H1 (cell line): Measurements from ENCODE around the gene RAD51B. TPM values are rescaled to one million over a fixed set of nuclear protein-coding genes. Genes with fewer than 3 reads are reported as not detected.

ENCODE experiments used
- CTCF ChIA-PET: fragments of 300-600 bp; sonication (Branson Sonifier 250); formaldehyde crosslinking; loops from one replicate; lab custom pipeline; 2021; ENCODE audit not compliant: partially characterized antibody; lab: Charles Lee
- POLR2A ChIA-PET: fragments of 300-600 bp; sonication (Branson Sonifier 250); formaldehyde crosslinking; loops from one replicate; lab custom pipeline; 2021; ENCODE audit warnings: inconsistent platforms; ENCODE audit not compliant: partially characterized antibody; lab: Charles Lee
- DNase-seq, 2 experiments: peaks; one replicate each; pipeline versions ENCODE4 v3.0.0 to v3.0.0-alpha.2; 2010 to 2022; ENCODE audit warnings: low spot score in 2 of 2, low read depth in 1 of 2, mixed read lengths in 1 of 2
- FAIRE-seq: peaks from 2 replicates; lab custom pipeline; 2011; peaks lifted over from hg19 to GRCh38; lab: Jason Lieb, UNC
- H2AFZ ChIP-seq: 2 replicates; pipeline ENCODE4 v1.8.1; 2012; ENCODE audit warnings: low read length, inconsistent platforms
- H2AK5ac ChIP-seq: 2 replicates; pipeline ENCODE4 v1.6.1; 2013; ENCODE audit warnings: low read depth, low read length
- H2BK120ac ChIP-seq: replicated peaks from 2 replicates; pipeline ENCODE3; 2013; ENCODE audit warnings: low read depth, low read length, inconsistent platforms
- H2BK12ac ChIP-seq: 2 replicates; pipeline ENCODE4 v1.6.1; 2013; ENCODE audit warnings: low read depth, low read length
- H2BK15ac ChIP-seq: 2 replicates; pipeline ENCODE4 v1.6.1; 2013; ENCODE audit warnings: low read length
- H2BK20ac ChIP-seq: 2 replicates; pipeline ENCODE4 v1.6.1; 2013; ENCODE audit warnings: low read length
- H2BK5ac ChIP-seq: 2 replicates; pipeline ENCODE4 v1.6.1; 2013; ENCODE audit warnings: low read depth, low read length
- H3K14ac ChIP-seq: 2 replicates; pipeline ENCODE4 v1.6.1; 2013; ENCODE audit warnings: inconsistent platforms; ENCODE audit not compliant: insufficient read length
- H3K18ac ChIP-seq: 2 replicates; pipeline ENCODE4 v1.6.1; 2013; ENCODE audit warnings: low read length; ENCODE audit errors: extremely low read depth
- H3K23ac ChIP-seq: 2 replicates; pipeline ENCODE4 v1.6.1; 2013; ENCODE audit warnings: inconsistent platforms; ENCODE audit not compliant: insufficient read length
- H3K23me2 ChIP-seq: 2 replicates; pipeline ENCODE4 v1.6.1; 2013; ENCODE audit warnings: low read depth, low read length
- H3K27ac ChIP-seq: 2 replicates; pipeline ENCODE4 v1.6.1; 2011; ENCODE audit warnings: low read depth, low read length, inconsistent platforms
- H3K27me3 ChIP-seq, 4 experiments: replicated peaks in 1 of 4; 1 replicate in 1 of 4; 2 replicates in 3 of 4; pipeline versions ENCODE4 v1.6.1 to v1.8.1; 2011 to 2013; ENCODE audit warnings: low read length in 3 of 4, mild to moderate bottlenecking in 3 of 4, inconsistent platforms in 2 of 4, mixed read lengths in 2 of 4, moderate library complexity in 1 of 4; ENCODE audit not compliant: control insufficient read depth in 3 of 4, insufficient read depth in 3 of 4; ENCODE audit errors: extremely low read depth in 1 of 4
- H3K36me3 ChIP-seq, 4 experiments: 2 replicates each; pipeline versions ENCODE4 v1.6.1 to v1.8.1; 2011 to 2013; ENCODE audit warnings: mild to moderate bottlenecking in 4 of 4, low read length in 3 of 4, moderate library complexity in 2 of 4, control low read depth in 1 of 4, inconsistent platforms in 1 of 4; ENCODE audit not compliant: insufficient read depth in 4 of 4, control insufficient read depth in 2 of 4
- H3K4ac ChIP-seq: replicated peaks from 2 replicates; pipeline ENCODE3; 2013; ENCODE audit warnings: low read length, low read depth, mixed read lengths, inconsistent platforms; ENCODE audit not compliant: insufficient read length
- H3K4me1 ChIP-seq, 4 experiments: replicated peaks in 1 of 4; 1 replicate in 1 of 4; 2 replicates in 3 of 4; pipeline versions ENCODE4 v1.6.1 to v1.8.1; 2011 to 2013; ENCODE audit warnings: low read length in 3 of 4, inconsistent platforms in 2 of 4, mixed read lengths in 1 of 4; ENCODE audit not compliant: insufficient read depth in 4 of 4, control insufficient read depth in 3 of 4
- H3K4me2 ChIP-seq, 2 experiments: 2 replicates each; pipeline versions ENCODE4 v1.6.1 to v1.8.1; 2011 to 2013; ENCODE audit warnings: low read depth in 2 of 2, low read length in 2 of 2, control low read depth in 1 of 2, inconsistent platforms in 1 of 2, mild to moderate bottlenecking in 1 of 2; ENCODE audit not compliant: insufficient read depth in 1 of 2
- H3K4me3 ChIP-seq, 4 experiments: fragments of 200-600, 300-600 bp in 1 of 4; sonication (generic), shearing (Covaris generic), sonication (Bioruptor Twin) in 1 of 4; 2 replicates each; pipeline versions ENCODE4 v1.5.1 to v1.8.1; 2011 to 2016; ENCODE audit warnings: low read length in 4 of 4, low read depth in 3 of 4, control low read depth in 2 of 4, inconsistent platforms in 2 of 4, mild to moderate bottlenecking in 2 of 4, mixed read lengths in 1 of 4, moderate library complexity in 1 of 4; ENCODE audit not compliant: insufficient read depth in 2 of 4; ENCODE audit errors: extremely low read depth in 1 of 4
- H3K56ac ChIP-seq: replicated peaks from 2 replicates; pipeline ENCODE3; 2013; ENCODE audit warnings: low read depth, mild to moderate bottlenecking, mixed read lengths, low read length, inconsistent platforms; ENCODE audit not compliant: insufficient read length
- H3K79me1 ChIP-seq: 2 replicates; pipeline ENCODE4 v1.6.1; 2013; ENCODE audit warnings: low read depth, low read length, control low read depth
- H3K79me2 ChIP-seq, 2 experiments: 2 replicates each; pipeline versions ENCODE4 v1.6.1 to v1.8.1; 2012 to 2013; ENCODE audit warnings: low read length in 2 of 2, mild to moderate bottlenecking in 2 of 2, inconsistent platforms in 1 of 2; ENCODE audit not compliant: insufficient read depth in 2 of 2, control insufficient read depth in 1 of 2
- H3K9ac ChIP-seq, 4 experiments: replicated peaks in 1 of 4; 1 replicate in 1 of 4; 2 replicates in 3 of 4; pipeline versions ENCODE4 v1.6.1 to v1.8.1; 2011 to 2013; ENCODE audit warnings: low read depth in 3 of 4, low read length in 3 of 4, control low read depth in 2 of 4, mild to moderate bottlenecking in 2 of 4, moderate library complexity in 2 of 4, inconsistent platforms in 1 of 4; ENCODE audit errors: extremely low read depth in 1 of 4
- H3K9me3 ChIP-seq, 2 experiments: 2 replicates each; pipeline versions ENCODE4 v1.6.1 to v1.8.1; 2012 to 2013; ENCODE audit warnings: mild to moderate bottlenecking in 2 of 2, moderate library complexity in 2 of 2, control low read depth in 1 of 2, inconsistent platforms in 1 of 2, low read depth in 1 of 2, low read length in 1 of 2, mixed read lengths in 1 of 2; ENCODE audit not compliant: insufficient read depth in 2 of 2
- H4K20me1 ChIP-seq, 2 experiments: replicated peaks in 1 of 2; 2 replicates each; pipeline versions ENCODE3 to v1.8.1; 2011 to 2013; ENCODE audit warnings: inconsistent platforms in 2 of 2, low read length in 2 of 2, mild to moderate bottlenecking in 1 of 2; ENCODE audit not compliant: insufficient read depth in 2 of 2, control insufficient read depth in 1 of 2
- H4K5ac ChIP-seq: 2 replicates; pipeline ENCODE4 v1.6.1; 2013; ENCODE audit warnings: low read length, low read depth, mixed read lengths, inconsistent platforms; ENCODE audit not compliant: insufficient read length
- H4K8ac ChIP-seq: 2 replicates; pipeline ENCODE4 v1.8.0; 2013; ENCODE audit warnings: mild to moderate bottlenecking, moderate library complexity, low read length, inconsistent platforms; ENCODE audit not compliant: insufficient read depth; ENCODE audit errors: extremely low read depth
- H4K91ac ChIP-seq: replicated peaks from 2 replicates; pipeline ENCODE3; 2013; ENCODE audit warnings: low read length, mixed read lengths, inconsistent platforms; ENCODE audit not compliant: insufficient read length
- CBX5 ChIP-seq: fragments of 300-800, 300-1000 bp; sonication (generic); IDR thresholded peaks from 2 replicates; pipeline ENCODE4 v1.7.1; 2016; ENCODE audit warnings: antibody characterized with exemption, low read length, low read depth
- CTCF ChIP-seq, 3 experiments: IDR thresholded peaks; 1 replicate in 2 of 3; 2 replicates in 1 of 3; pipeline versions ENCODE4 v1.5.1 to v1.6.1; 2011; ENCODE audit warnings: low read length in 3 of 3, mild to moderate bottlenecking in 3 of 3, inconsistent platforms in 2 of 3, low read depth in 1 of 3, moderate library complexity in 1 of 3; ENCODE audit not compliant: insufficient read depth in 1 of 3; ENCODE audit errors: control extremely low read depth in 1 of 3
- EP300 ChIP-seq, 2 experiments: IDR thresholded peaks; 1 replicate in 1 of 2; 2 replicates in 1 of 2; pipeline ENCODE4 v1.6.1; 2011 to 2012; ENCODE audit warnings: low read depth in 2 of 2, low read length in 2 of 2, mild to moderate bottlenecking in 2 of 2, borderline replicate concordance in 1 of 2, inconsistent platforms in 1 of 2, moderate library complexity in 1 of 2
- EZH2 ChIP-seq: fragments of 200-600 bp; sonication (generic); IDR thresholded peaks from 2 replicates; pipeline ENCODE4 v1.7.1; 2012; ENCODE audit warnings: low read depth, mild to moderate bottlenecking, moderate library complexity, low read length, inconsistent platforms; ENCODE audit not compliant: severe bottlenecking
- GABPA ChIP-seq: IDR thresholded peaks from 2 replicates; pipeline ENCODE4 v1.6.1; 2011; ENCODE audit warnings: mild to moderate bottlenecking, low read length, moderate library complexity, borderline replicate concordance; ENCODE audit not compliant: insufficient read depth
- GTF2F1 ChIP-seq: IDR thresholded peaks from 2 replicates; pipeline ENCODE4 v1.6.1; 2012; ENCODE audit warnings: low read depth, low read length, improper control_type of control experiment, borderline replicate concordance
- POLR2AphosphoS5 ChIP-seq: IDR thresholded peaks from 2 replicates; pipeline ENCODE4 v1.6.1; 2011; ENCODE audit warnings: low read depth, low read length
- SP4 ChIP-seq: IDR thresholded peaks from 2 replicates; pipeline ENCODE4 v1.6.1; 2012; ENCODE audit warnings: low read length, inconsistent platforms
- SRF ChIP-seq: IDR thresholded peaks from 2 replicates; pipeline ENCODE4 v1.6.1; 2011; ENCODE audit warnings: mild to moderate bottlenecking, low read depth, low read length, moderate library complexity
- TCF12 ChIP-seq: IDR thresholded peaks from 2 replicates; pipeline ENCODE4 v1.6.1; 2011; ENCODE audit warnings: low read depth, mild to moderate bottlenecking, low read length
- WGBS, 2 experiments: shearing (Covaris generic) in 1 of 2; methylation state at CpG; one replicate each; pipeline versions ENCODE4 v1.1.6 to v1.1.7; 2013 to 2015; ENCODE audit warnings: low lambda C conversion rate in 2 of 2, mixed read lengths in 2 of 2, inconsistent platforms in 1 of 2, low coverage in 1 of 2, missing lambda C conversion rate in 1 of 2; ENCODE audit not compliant: insufficient replicate concordance in 2 of 2, insufficient coverage in 1 of 2, insufficient read length in 1 of 2; ENCODE audit errors: extremely low coverage in 1 of 2, missing lambda C conversion rate in 1 of 2; 5-methylcytosine and 5-hydroxymethylcytosine counted together
- polyA plus RNA-seq, 7 experiments: library from polyadenylated mRNA; depleted of rRNA in 3 of 7; stranded (reverse) in 5 of 7; unstranded in 2 of 7; fragments of >200 nt in 5 of 7; fragments of 200-250 nt in 2 of 7; gene quantifications; 1 replicate in 5 of 7; 2 replicates in 1 of 7; 4 replicates in 1 of 7; pipeline versions ENCODE4 v1.2.1 to v1.2.3, GENCODE V29; 2011 to 2013; ENCODE audit warnings: missing spikeins in 2 of 7, mixed read lengths in 2 of 7
- total RNA-seq: library from RNA; stranded (reverse); fragmentation: NEBNext Ultra II Directional; extraction: Animal tissue kit (Norgen Biotek cat#: 25700); gene quantifications from 2 replicates; pipeline ENCODE4 v1.2.1, GENCODE V29; 2021
- TF ChIP-seq, protein P1 (sequence below): IDR thresholded peaks from 2 replicates; pipeline ENCODE4 v1.6.1; 2012; ENCODE audit warnings: inconsistent platforms

Gene RAD51B
- total and polyA plus RNA-seq, 2 of the 8 experiments (the other 6 are each of a cell fraction or from before 2014, with no cell fraction given) = 3.9 to 14.9 TPM

DNA sequence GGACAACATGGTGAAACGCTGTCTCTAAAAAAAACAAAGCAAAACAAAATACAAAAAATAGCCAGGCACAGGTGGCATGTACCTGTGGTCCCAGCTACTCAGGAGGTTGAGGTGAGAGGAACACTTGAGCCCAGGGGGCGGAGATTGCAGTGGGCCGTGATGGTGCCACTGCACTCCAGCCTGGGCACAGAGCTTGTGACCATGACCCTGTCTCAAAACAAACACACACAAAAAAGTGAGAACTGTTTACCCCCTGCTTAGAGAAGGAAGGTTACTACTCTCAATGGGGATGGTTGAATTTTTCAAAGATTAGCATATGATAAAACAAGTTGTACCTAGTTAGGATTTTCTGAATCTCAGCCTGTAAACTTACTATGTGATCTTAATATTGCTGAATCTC is 905.3 kb downstream of the RAD51B start:
- TF ChIP-seq EP300 (IDR thresholded peaks at IDR 0.05; ENCODE audit: borderline replicate concordance in 1 of 2, low read depth in 2 of 2, low read length in 2 of 2) (no peak), CTCF (IDR thresholded peaks at IDR 0.05; ENCODE audit: control extremely low read depth in 1 of 3, insufficient read depth in 1 of 3, low read depth in 1 of 3, low read length in 3 of 3) (no peak), TCF12 (no peak), SRF (no peak), POLR2AphosphoS5 (no peak), SP4 (no peak), CBX5 (no peak), GABPA (no peak), EZH2 (no peak), GTF2F1 (no peak)
- TF ChIP-seq, protein P1, sequence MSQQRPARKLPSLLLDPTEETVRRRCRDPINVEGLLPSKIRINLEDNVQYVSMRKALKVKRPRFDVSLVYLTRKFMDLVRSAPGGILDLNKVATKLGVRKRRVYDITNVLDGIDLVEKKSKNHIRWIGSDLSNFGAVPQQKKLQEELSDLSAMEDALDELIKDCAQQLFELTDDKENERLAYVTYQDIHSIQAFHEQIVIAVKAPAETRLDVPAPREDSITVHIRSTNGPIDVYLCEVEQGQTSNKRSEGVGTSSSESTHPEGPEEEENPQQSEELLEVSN = no peak
- H3K4me3 ChIP-seq = no peak overlapping the region
- no peak overlapping the region for H4K8ac ChIP-seq
- H2BK12ac ChIP-seq = no peak overlapping the region
- no peaks in the 10 kb centered on the region for H3K79me2 ChIP-seq
- H3K4me1 ChIP-seq = peaks cover 0 to 3% (median 1%) of the 10 kb centered on the region in 4 experiments; a peak in 2 of 7 replicates
- H4K20me1 ChIP-seq = no peaks in the 10 kb centered on the region
- ChIA-PET CTCF (interaction anchor here (0.8 to 2.7 kb wide), 3 partner anchors 50 to 427 kb away, joined by 3 to 6 read pairs (median 3); no protein-coding TSS in a partner anchor), POLR2A (no interaction called here)
- WGBS, 2 experiments = 89% methylated on average over 3 of the region's 3 CpGs; no CpG with 5 or more reads in 1 of the 2 experiments
- no peaks in the 10 kb centered on the region; the same call in 1 of the 2 replicates for H3K23me2 ChIP-seq
- FAIRE-seq (no peak), DNase-seq (no peak)
- H3K9ac ChIP-seq = no peak overlapping the region
- no peaks in the 10 kb centered on the region for H3K36me3 ChIP-seq
- no peaks in the 10 kb centered on the region for H3K27me3 ChIP-seq
- no peak overlapping the region for H2BK15ac ChIP-seq
- no peaks in the 10 kb centered on the region for H3K9me3 ChIP-seq
- no peaks in the 10 kb centered on the region for H3K79me1 ChIP-seq
- H3K14ac ChIP-seq = no peak overlapping the region
- no peak overlapping the region for H3K4me2 ChIP-seq
- no peak overlapping the region for H2AK5ac ChIP-seq
- no peak overlapping the region for H3K27ac ChIP-seq
- no peak overlapping the region for H3K18ac ChIP-seq
- H3K56ac ChIP-seq = no peak overlapping the region
- H2AFZ ChIP-seq = no peak overlapping the region
- H3K23ac ChIP-seq = no peak overlapping the region
- no peak overlapping the region for H4K5ac ChIP-seq
- no peak overlapping the region for H2BK120ac ChIP-seq
- H2BK5ac ChIP-seq = no peak overlapping the region
- H3K4ac ChIP-seq = no peak overlapping the region
- no peak overlapping the region for H4K91ac ChIP-seq
- H2BK20ac ChIP-seq = no peak overlapping the region
